Measurements from ENCODE around the gene SRPRB.

The SRPRB gene

GRCh38 chr3:133854264-133855001 is 48.8 kb downstream of the SRPRB start:
- no peak for TF ChIP-seq CTCF (IDR thresholded peaks at IDR 0.05; ENCODE audit: extremely low read depth, insufficient read depth, missing control alignments)
- DNase-seq (ENCODE audit: low spot score) = no peak
- in situ Hi-C loops (cut with MboI; ENCODE audit: low pct_unique_long_range_greater_than_20kb, low sequenced_read_pairs, unreplicated experiment) = no loop called here

- TF ChIP-seq CTCF (IDR thresholded peaks at IDR 0.05; ENCODE audit: extremely low read depth, insufficient read depth, missing control alignments) = no peak
- no peak for DNase-seq (ENCODE audit: low spot score)
- in situ Hi-C loops (cut with MboI; ENCODE audit: low pct_unique_long_range_greater_than_20kb, low sequenced_read_pairs, unreplicated experiment) = no loop called here
Observed at GRCh38 chr3:133855002-133855370, 49.4 kb downstream of the SRPRB start.

- TF ChIP-seq CTCF (IDR thresholded peaks at IDR 0.05; ENCODE audit: extremely low read depth, insufficient read depth, missing control alignments) = no peak
- in situ Hi-C loops (cut with MboI; ENCODE audit: low pct_unique_long_range_greater_than_20kb, low sequenced_read_pairs, unreplicated experiment) = no loop called here
- no peak for DNase-seq (ENCODE audit: low spot score)
Observed at GRCh38 chr3:133855772-133856171, 50.2 kb downstream of the SRPRB start.

GRCh38 chr3:133856316-133856715 is 50.7 kb downstream of the SRPRB start:
- DNase-seq (ENCODE audit: low spot score) = no peak
- in situ Hi-C loops (cut with MboI; ENCODE audit: low pct_unique_long_range_greater_than_20kb, low sequenced_read_pairs, unreplicated experiment) = no loop called here
- TF ChIP-seq CTCF (IDR thresholded peaks at IDR 0.05; ENCODE audit: extremely low read depth, insufficient read depth, missing control alignments) = no peak

GRCh38 chr3:133857767-133858166 is 52.2 kb downstream of the SRPRB start:
- TF ChIP-seq CTCF (IDR thresholded peaks at IDR 0.05; ENCODE audit: extremely low read depth, insufficient read depth, missing control alignments) = no peak
- in situ Hi-C loops (cut with MboI; ENCODE audit: low pct_unique_long_range_greater_than_20kb, low sequenced_read_pairs, unreplicated experiment) = no loop called here
- DNase-seq (ENCODE audit: low spot score) = no peak

GRCh38 chr3:133859381-133860234 is 54.0 kb downstream of the SRPRB start:
- in situ Hi-C loops (cut with MboI; ENCODE audit: low pct_unique_long_range_greater_than_20kb, low sequenced_read_pairs, unreplicated experiment) = no loop called here
- TF ChIP-seq CTCF (IDR thresholded peaks at IDR 0.05; ENCODE audit: extremely low read depth, insufficient read depth, missing control alignments) = no peak
- no peak for DNase-seq (ENCODE audit: low spot score)
